Panc1 (cell line): ENCODE data around the gene MMP14. TPM values are rescaled to one million over a fixed set of nuclear protein-coding genes. Genes with fewer than 3 reads are reported as not detected.

ENCODE experiments used
- ATAC-seq: fragments of 200-7000 bp; cut with Tn5 transposase; 2 replicates; pipeline ENCODE4 v1.9.1; 2020; ENCODE audit warnings: mild to moderate bottlenecking, moderate library complexity
- BruUV-seq: library from RNA; stranded (reverse); fragments of 400-500 nt; replicated peaks from 2 replicates; lab custom pipeline; 2021; lab: Mats Ljungman, UMichigan
- CTCF ChIA-PET: fragments of 300-600 bp; sonication (Branson Sonifier 250); formaldehyde crosslinking; loops from one replicate; lab custom pipeline; 2022; ENCODE audit warnings: antibody characterized with exemption; lab: Charles Lee
- POLR2A ChIA-PET: fragments of 300-600 bp; sonication (Branson Sonifier 250); formaldehyde crosslinking; loops from one replicate; lab custom pipeline; 2022; ENCODE audit warnings: antibody characterized with exemption; lab: Charles Lee
- DNase-seq: peaks from one replicate; pipeline ENCODE4 v3.0.0-alpha.2; 2010; ENCODE audit warnings: low read depth, low spot score
- H3K27ac ChIP-seq: 2 replicates; pipeline ENCODE4 v1.5.1; 2011; ENCODE audit warnings: mild to moderate bottlenecking, low read length, inconsistent platforms
- H3K27me3 ChIP-seq: fragments of 200-500 bp; sonication (Bioruptor generic); 2 replicates; pipeline ENCODE4 v1.6.0; 2014; ENCODE audit warnings: low read length, inconsistent platforms; ENCODE audit not compliant: control insufficient read depth, insufficient read depth
- H3K36me3 ChIP-seq: fragments of 200-500 bp; sonication (Bioruptor generic); 2 replicates; pipeline ENCODE4 v1.5.1; 2014; ENCODE audit warnings: inconsistent platforms, mild to moderate bottlenecking, low read length, moderate library complexity; ENCODE audit not compliant: control insufficient read depth, insufficient read depth
- H3K4me1 ChIP-seq: 2 replicates; pipeline ENCODE4 v1.5.1; 2011; ENCODE audit warnings: inconsistent platforms, mild to moderate bottlenecking, low read length, moderate library complexity; ENCODE audit not compliant: control insufficient read depth, insufficient read depth
- H3K4me3 ChIP-seq, 2 experiments: 2 replicates each; pipeline ENCODE4 v1.5.1; 2011 to 2012; ENCODE audit warnings: low read depth in 2 of 2, low read length in 2 of 2, mild to moderate bottlenecking in 2 of 2, inconsistent platforms in 1 of 2, moderate library complexity in 1 of 2
- H3K9me3 ChIP-seq: fragments of 200-500 bp; sonication (Bioruptor generic); 2 replicates; pipeline ENCODE4 v1.5.1; 2014; ENCODE audit warnings: low read depth, mild to moderate bottlenecking, inconsistent platforms, low read length, moderate library complexity; ENCODE audit not compliant: control insufficient read depth, insufficient read depth
- POLR2AphosphoS5 ChIP-seq: IDR thresholded peaks from 2 replicates; pipeline ENCODE4 v1.6.1; 2012; ENCODE audit warnings: mild to moderate bottlenecking, low read depth, low read length, moderate library complexity
- SIN3A ChIP-seq: IDR thresholded peaks from 2 replicates; pipeline ENCODE4 v1.6.1; 2012; ENCODE audit warnings: low read depth, mild to moderate bottlenecking, low read length, moderate library complexity, borderline replicate concordance; ENCODE audit not compliant: insufficient read depth
- TCF7L2 ChIP-seq: IDR thresholded peaks from 2 replicates; pipeline ENCODE4 v1.6.1; 2011; ENCODE audit warnings: mild to moderate bottlenecking, low read depth, low read length, inconsistent platforms
- in situ Hi-C: cut with HindIII; loops from 2 replicates; pipeline ENCODE4 v1.10.0; 2016; ENCODE audit warnings: low sequenced_read_pairs, low pct_unique_long_range_greater_than_20kb
- intact Hi-C: fragments of 100-400 bp; cut with micrococcal nuclease; formaldehyde crosslinking; loops from one replicate; pipeline ENCODE4 v1.10.0; 2022; ENCODE audit not compliant: unreplicated experiment
- total RNA-seq: library from RNA; stranded (reverse); gene quantifications from one replicate; pipeline ENCODE4 v1.2.1, GENCODE V29; 2021; ENCODE audit not compliant: unreplicated experiment
- TF ChIP-seq, protein P1 (sequence below), 2 experiments: IDR thresholded peaks; 2 replicates each; pipeline ENCODE4 v1.6.1; 2011 to 2012; ENCODE audit warnings: low read depth in 2 of 2, control low read depth in 1 of 2, low read length in 1 of 2, mild to moderate bottlenecking in 1 of 2, moderate library complexity in 1 of 2; ENCODE audit not compliant: insufficient read depth in 1 of 2
- TF ChIP-seq, protein P2 (sequence below): fragments of 450-650 bp; IDR thresholded peaks from 2 replicates; pipeline ENCODE4 v1.5.1; 2017; ENCODE audit warnings: mild to moderate bottlenecking

The MMP14 gene
- total RNA-seq, 1 experiment from 2014 or later: 32.9 TPM

DNA sequence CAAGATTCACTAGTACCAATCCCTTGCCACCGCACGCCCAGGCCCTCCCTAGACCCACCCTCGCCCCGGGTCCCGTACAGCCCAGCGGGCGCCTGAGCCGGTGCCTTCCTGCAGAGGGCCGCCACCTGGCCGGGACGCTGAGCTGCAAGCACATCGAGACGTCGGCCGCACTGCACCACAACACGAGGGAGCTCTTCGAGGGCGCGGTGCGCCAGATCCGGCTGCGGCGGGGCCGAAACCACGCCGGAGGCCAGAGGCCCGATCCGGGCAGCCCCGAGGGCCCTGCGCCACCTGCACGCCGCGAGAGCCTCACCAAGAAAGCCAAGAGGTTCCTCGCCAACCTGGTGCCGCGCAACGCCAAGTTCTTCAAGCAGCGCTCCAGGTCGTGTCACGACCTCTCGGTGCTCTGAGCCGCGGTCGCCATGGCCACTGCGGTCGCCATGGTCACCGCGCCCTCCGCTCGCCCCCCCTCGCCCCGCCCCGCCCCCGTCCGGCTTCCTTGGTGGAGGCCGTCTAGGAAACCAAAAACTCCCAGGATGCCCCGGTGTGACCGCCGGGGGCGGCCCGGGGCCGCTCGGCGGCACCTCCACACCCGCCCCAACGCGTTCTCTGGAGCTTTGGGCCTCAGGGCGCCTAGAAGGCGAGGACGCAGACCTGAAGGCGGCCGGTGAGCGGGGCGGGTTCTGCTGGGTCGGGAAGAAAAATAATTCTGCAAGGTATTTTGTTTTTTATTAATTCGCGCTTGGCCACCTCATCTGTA, 50.3 kb downstream of the MMP14 start:
- in situ Hi-C loops: no loop called here
- Histone ChIP-seq H3K36me3 (no peaks in the 10 kb centered on the region), H3K4me3 (peak overlapping the region; percentile 53 to 78), H3K27ac (peak overlapping the region; percentile 75), H3K9me3 (no peaks in the 10 kb centered on the region), H3K27me3 (no peaks in the 10 kb centered on the region), H3K4me1 (peaks cover 5% of the 10 kb centered on the region; the same call in 1 of the 2 replicates)
- DNase-seq: no peak
- ATAC-seq: peak; percentile 83
- BruUV-seq: no TSS peak
- intact Hi-C loops: no loop called here
- POLR2A ChIA-PET: no interaction called here
- CTCF ChIA-PET: interaction anchor here (0.6 to 0.7 kb wide), 2 partner anchors 13 to 14 kb away, joined by 7 to 8 read pairs; no protein-coding TSS in a partner anchor
- TF ChIP-seq SIN3A (no peak), POLR2AphosphoS5 (peak; percentile 71)

GRCh38 chr14:22887260-22887989, 51.0 kb downstream of the MMP14 start:
- Histone ChIP-seq H3K9me3 (no peaks in the 10 kb centered on the region), H3K27me3 (no peaks in the 10 kb centered on the region), H3K4me1 (peaks cover 5% of the 10 kb centered on the region; the same call in 1 of the 2 replicates), H3K4me3 (peak overlapping the region; percentile 53 to 78), H3K27ac (peak overlapping the region; percentile 75), H3K36me3 (no peaks in the 10 kb centered on the region)
- POLR2A ChIA-PET: no interaction called here
- CTCF ChIA-PET: no interaction called here
- BruUV-seq: no TSS peak
- TF ChIP-seq POLR2AphosphoS5 (peak; percentile 6; the same call in 1 of the 2 replicates), TCF7L2 (no peak), SIN3A (no peak)
- TF ChIP-seq, protein P1, sequence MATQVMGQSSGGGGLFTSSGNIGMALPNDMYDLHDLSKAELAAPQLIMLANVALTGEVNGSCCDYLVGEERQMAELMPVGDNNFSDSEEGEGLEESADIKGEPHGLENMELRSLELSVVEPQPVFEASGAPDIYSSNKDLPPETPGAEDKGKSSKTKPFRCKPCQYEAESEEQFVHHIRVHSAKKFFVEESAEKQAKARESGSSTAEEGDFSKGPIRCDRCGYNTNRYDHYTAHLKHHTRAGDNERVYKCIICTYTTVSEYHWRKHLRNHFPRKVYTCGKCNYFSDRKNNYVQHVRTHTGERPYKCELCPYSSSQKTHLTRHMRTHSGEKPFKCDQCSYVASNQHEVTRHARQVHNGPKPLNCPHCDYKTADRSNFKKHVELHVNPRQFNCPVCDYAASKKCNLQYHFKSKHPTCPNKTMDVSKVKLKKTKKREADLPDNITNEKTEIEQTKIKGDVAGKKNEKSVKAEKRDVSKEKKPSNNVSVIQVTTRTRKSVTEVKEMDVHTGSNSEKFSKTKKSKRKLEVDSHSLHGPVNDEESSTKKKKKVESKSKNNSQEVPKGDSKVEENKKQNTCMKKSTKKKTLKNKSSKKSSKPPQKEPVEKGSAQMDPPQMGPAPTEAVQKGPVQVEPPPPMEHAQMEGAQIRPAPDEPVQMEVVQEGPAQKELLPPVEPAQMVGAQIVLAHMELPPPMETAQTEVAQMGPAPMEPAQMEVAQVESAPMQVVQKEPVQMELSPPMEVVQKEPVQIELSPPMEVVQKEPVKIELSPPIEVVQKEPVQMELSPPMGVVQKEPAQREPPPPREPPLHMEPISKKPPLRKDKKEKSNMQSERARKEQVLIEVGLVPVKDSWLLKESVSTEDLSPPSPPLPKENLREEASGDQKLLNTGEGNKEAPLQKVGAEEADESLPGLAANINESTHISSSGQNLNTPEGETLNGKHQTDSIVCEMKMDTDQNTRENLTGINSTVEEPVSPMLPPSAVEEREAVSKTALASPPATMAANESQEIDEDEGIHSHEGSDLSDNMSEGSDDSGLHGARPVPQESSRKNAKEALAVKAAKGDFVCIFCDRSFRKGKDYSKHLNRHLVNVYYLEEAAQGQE (IDR thresholded peaks at IDR 0.05; ENCODE audit: insufficient read depth in 1 of 2, low read depth in 2 of 2, low read length in 1 of 2): no peak
- TF ChIP-seq, protein P2, sequence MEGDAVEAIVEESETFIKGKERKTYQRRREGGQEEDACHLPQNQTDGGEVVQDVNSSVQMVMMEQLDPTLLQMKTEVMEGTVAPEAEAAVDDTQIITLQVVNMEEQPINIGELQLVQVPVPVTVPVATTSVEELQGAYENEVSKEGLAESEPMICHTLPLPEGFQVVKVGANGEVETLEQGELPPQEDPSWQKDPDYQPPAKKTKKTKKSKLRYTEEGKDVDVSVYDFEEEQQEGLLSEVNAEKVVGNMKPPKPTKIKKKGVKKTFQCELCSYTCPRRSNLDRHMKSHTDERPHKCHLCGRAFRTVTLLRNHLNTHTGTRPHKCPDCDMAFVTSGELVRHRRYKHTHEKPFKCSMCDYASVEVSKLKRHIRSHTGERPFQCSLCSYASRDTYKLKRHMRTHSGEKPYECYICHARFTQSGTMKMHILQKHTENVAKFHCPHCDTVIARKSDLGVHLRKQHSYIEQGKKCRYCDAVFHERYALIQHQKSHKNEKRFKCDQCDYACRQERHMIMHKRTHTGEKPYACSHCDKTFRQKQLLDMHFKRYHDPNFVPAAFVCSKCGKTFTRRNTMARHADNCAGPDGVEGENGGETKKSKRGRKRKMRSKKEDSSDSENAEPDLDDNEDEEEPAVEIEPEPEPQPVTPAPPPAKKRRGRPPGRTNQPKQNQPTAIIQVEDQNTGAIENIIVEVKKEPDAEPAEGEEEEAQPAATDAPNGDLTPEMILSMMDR: no peak
- DNase-seq: peak; percentile 48
- in situ Hi-C loops: no loop called here
- intact Hi-C loops: no loop called here
- ATAC-seq: peak; percentile 62
